Esophagus muscularis mucosa (tissue), 3 donors: Measurements from ENCODE around the gene NUP50.

Experiments used
- CTCF ChIP-seq, 3 experiments: fragments of 200-600 bp in 2 of 3; fragments of 450-650 bp in 1 of 3; sonication (generic) in 2 of 3; IDR thresholded peaks; one replicate each; pipeline ENCODE4 v1.5.1; 2017 to 2019; ENCODE audit warnings: antibody characterized with exemption in 3 of 3, mild to moderate bottlenecking in 2 of 3, moderate library complexity in 1 of 3
- POLR2AphosphoS5 ChIP-seq, 2 donors: sonication (generic); formaldehyde crosslinking; IDR thresholded peaks; one replicate each; pipeline ENCODE4 v1.6.1; 2017; ENCODE audit warnings: antibody characterized with exemption in 2 of 2

GRCh38 chr22:45169591-45170466, 6.1 kb downstream of the NUP50 start:
- TF ChIP-seq CTCF (IDR thresholded peaks at IDR 0.05) (no peak), POLR2AphosphoS5 (IDR thresholded peaks at IDR 0.05) (no peak)
